Measurements from ENCODE around the gene CCDC54.

Gene CCDC54

GRCh38 chr3:107395066-107395465 lies 17.8 kb downstream of the CCDC54 start:
- no peak for DNase-seq

GRCh38 chr3:107401301-107401700 lies 24.1 kb downstream of the CCDC54 start:
- no peak for DNase-seq

- DNase-seq: no peak
Measured at GRCh38 chr3:107402214-107402613, 25.0 kb downstream of the CCDC54 start.

- no peak for DNase-seq
Measured at GRCh38 chr3:107404727-107405469, 27.7 kb downstream of the CCDC54 start.

- DNase-seq: no peak
Measured at GRCh38 chr3:107407355-107407754, 30.1 kb downstream of the CCDC54 start.

GRCh38 chr3:107408513-107408912 lies 31.3 kb downstream of the CCDC54 start:
- no peak for DNase-seq

- no peak for DNase-seq
Measured at GRCh38 chr3:107409365-107409764, 32.1 kb downstream of the CCDC54 start.

- DNase-seq: no peak
Measured at GRCh38 chr3:107410606-107411005, 33.4 kb downstream of the CCDC54 start.

GRCh38 chr3:107411056-107411455 lies 33.8 kb downstream of the CCDC54 start:
- DNase-seq: no peak

- no peak for DNase-seq
Measured at GRCh38 chr3:107411779-107412178, 34.5 kb downstream of the CCDC54 start.

- no peak for DNase-seq
Measured at GRCh38 chr3:107412376-107412775, 35.1 kb downstream of the CCDC54 start.

GRCh38 chr3:107413264-107413663 lies 36.0 kb downstream of the CCDC54 start:
- no peak for DNase-seq

GRCh38 chr3:107414325-107414964 lies 37.2 kb downstream of the CCDC54 start:
- no peak for DNase-seq

GRCh38 chr3:107416138-107416537 lies 38.9 kb downstream of the CCDC54 start:
- DNase-seq: no peak

GRCh38 chr3:107416886-107417285 lies 39.6 kb downstream of the CCDC54 start:
- DNase-seq: no peak

GRCh38 chr3:107421170-107421792 lies 44.0 kb downstream of the CCDC54 start:
- no peak for DNase-seq

- DNase-seq: no peak
Measured at GRCh38 chr3:107421881-107422280, 44.6 kb downstream of the CCDC54 start.

GRCh38 chr3:107425033-107425432 lies 47.8 kb downstream of the CCDC54 start:
- no peak for DNase-seq

- no peak for DNase-seq
Measured at GRCh38 chr3:107426223-107426622, 49.0 kb downstream of the CCDC54 start.

All from stimulated activated naive CD4-positive, alpha-beta T cell treated with Interleukin-2 at 50 U/mL for 16 hours (primary cell).